IPS-11a (cell line): Measurements from ENCODE around the gene RAPGEF1.
"Not testable (repeated sequence)": the region's sequence is repeated elsewhere in the genome, so short reads cannot be mapped to it uniquely, and the experiment has no call there.

Experiments
- H3K4me3 ChIP-seq: one replicate; pipeline ENCODE4 v1.5.1; 2013; ENCODE audit warnings: low read depth, low read length, control low read depth

Gene RAPGEF1

GRCh38 chr9:131691969-131692611 is 47.8 kb downstream of the RAPGEF1 start:
- no peak overlapping the region for H3K4me3 ChIP-seq

- H3K4me3 ChIP-seq: no peak overlapping the region
Measured at GRCh38 chr9:131690941-131691573, 48.8 kb downstream of the RAPGEF1 start.

- H3K4me3 ChIP-seq: no peak overlapping the region
Measured at GRCh38 chr9:131690462-131690861, 49.4 kb downstream of the RAPGEF1 start.

DNA sequence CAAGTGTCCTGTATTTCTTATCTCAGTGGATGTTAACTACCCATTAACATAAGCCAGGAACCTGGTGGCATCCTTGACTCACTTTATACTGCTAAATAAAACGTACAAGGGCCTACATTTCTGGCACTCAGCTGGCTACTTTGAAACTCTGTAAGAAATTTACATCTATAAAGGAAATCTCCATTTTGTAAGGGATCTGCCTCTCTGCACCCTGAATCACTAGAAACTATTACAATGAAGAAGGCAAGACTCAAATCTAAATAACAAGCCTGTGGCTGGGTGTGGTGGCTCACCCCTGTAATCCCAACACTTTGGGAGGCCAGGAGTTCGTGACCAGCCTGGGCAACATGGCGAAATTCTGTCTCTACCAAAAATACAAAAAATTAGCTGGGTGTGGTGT is 51.5 kb downstream of the RAPGEF1 start:
- H3K4me3 ChIP-seq: no peak overlapping the region

- H3K4me3 ChIP-seq: no peak overlapping the region
Measured at GRCh38 chr9:131685753-131686706, 53.8 kb downstream of the RAPGEF1 start.

GRCh38 chr9:131683094-131683493 is 56.8 kb downstream of the RAPGEF1 start:
- H3K4me3 ChIP-seq: not testable (repeated sequence)

GRCh38 chr9:131682261-131682660 is 57.6 kb downstream of the RAPGEF1 start:
- H3K4me3 ChIP-seq: no peak overlapping the region

- not testable (repeated sequence) for H3K4me3 ChIP-seq
Measured at GRCh38 chr9:131681826-131682225, 58.0 kb downstream of the RAPGEF1 start.

DNA sequence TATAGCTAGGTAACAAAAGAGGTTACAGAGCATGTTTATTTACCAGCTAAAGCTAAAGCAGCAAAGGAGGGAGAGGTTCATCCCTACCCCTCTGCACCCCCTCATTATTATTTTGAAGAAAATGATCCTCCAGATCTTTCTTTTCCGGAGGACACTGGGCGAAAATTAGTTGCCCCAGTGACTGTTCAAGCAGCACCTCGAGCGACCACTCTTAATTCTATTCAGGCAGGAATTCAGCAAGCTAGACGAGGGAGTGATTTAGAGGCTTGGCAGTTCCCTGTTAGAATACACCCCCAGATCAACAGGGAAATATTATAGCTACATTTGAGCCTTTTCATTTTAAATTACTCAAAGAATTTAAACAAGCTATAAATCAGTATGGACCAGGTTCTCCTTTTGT is 58.8 kb downstream of the RAPGEF1 start:
- H3K4me3 ChIP-seq: not testable (repeated sequence)

- H3K4me3 ChIP-seq: no peak overlapping the region
Measured at GRCh38 chr9:131679261-131680020, 60.4 kb downstream of the RAPGEF1 start.

DNA sequence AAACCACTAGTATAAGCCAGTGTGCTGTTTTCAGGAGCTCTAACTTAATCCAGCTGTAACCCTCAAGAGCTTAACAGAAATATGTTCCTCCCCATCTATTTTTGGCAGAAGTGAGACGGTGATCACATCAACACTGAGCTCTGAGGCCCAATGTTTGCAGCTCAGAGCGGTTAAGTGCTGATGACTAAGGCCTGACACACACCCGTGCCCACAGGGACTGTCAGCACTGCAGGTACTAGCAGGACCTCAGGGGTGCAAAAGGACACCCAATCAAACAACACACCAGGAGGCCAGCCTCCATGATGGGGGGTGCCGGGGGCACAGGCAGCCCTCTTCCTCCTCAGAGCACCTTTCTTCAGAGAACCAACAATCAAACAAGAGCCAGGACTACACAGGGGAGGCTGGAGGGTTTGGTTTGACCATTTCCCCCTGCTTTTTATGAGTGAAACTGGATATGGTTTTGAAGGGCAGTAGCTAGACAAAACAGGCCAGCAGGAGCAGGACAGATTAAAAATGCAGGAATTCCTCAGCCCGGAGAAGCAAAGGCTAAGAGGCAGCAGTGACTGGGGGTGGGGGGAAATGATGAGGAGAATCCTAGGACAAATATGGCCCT is 61.3 kb downstream of the RAPGEF1 start:
- H3K4me3 ChIP-seq: no peak overlapping the region

- H3K4me3 ChIP-seq: no peak overlapping the region
Measured at GRCh38 chr9:131677444-131678180, 62.3 kb downstream of the RAPGEF1 start.

DNA sequence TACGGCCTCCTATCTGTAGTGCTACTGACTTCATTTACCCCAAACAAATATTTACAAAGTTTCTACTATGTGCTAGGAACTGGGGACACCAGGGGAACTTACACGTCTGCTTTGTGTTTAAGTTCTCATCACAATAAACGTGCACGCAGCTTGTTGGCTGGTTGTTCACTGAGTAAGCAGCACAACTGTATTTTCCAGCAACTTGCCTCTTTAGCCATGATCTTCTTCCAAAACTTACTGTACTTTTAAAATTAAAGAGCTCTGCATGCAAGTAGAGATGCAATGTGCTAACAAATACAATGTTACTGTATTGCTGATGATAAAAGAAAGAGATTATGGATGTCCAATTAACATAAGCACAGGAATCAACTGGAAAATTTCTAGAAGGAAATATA is 62.8 kb downstream of the RAPGEF1 start:
- H3K4me3 ChIP-seq: no peak overlapping the region

DNA sequence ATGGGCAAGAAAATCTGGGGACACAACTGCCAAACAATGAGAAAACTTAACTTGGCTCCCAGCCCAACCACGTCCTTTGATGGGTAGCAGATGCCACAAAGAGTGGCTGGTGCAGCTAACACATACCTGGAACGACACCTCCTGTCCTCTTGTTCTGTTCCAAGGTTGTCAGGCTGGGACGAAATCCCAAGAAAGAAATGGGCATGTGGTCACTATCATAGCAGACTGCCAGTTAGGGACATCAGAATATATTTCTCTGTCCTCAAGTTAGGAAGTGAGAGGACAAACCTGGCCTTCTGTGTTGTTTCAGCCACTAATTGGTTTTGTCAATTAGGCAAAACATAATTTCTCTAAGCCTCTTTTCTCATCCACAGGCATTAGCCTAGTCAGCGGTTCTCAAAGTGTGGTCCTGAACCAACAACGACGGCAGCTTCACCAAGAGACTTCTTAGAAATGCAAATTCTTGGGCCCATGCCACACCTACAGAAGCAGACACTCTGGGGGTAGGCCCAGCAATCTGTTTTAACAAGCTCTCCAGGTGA is 63.4 kb downstream of the RAPGEF1 start:
- H3K4me3 ChIP-seq: no peak overlapping the region

- H3K4me3 ChIP-seq: no peak overlapping the region
Measured at GRCh38 chr9:131675437-131676022, 64.3 kb downstream of the RAPGEF1 start.

DNA sequence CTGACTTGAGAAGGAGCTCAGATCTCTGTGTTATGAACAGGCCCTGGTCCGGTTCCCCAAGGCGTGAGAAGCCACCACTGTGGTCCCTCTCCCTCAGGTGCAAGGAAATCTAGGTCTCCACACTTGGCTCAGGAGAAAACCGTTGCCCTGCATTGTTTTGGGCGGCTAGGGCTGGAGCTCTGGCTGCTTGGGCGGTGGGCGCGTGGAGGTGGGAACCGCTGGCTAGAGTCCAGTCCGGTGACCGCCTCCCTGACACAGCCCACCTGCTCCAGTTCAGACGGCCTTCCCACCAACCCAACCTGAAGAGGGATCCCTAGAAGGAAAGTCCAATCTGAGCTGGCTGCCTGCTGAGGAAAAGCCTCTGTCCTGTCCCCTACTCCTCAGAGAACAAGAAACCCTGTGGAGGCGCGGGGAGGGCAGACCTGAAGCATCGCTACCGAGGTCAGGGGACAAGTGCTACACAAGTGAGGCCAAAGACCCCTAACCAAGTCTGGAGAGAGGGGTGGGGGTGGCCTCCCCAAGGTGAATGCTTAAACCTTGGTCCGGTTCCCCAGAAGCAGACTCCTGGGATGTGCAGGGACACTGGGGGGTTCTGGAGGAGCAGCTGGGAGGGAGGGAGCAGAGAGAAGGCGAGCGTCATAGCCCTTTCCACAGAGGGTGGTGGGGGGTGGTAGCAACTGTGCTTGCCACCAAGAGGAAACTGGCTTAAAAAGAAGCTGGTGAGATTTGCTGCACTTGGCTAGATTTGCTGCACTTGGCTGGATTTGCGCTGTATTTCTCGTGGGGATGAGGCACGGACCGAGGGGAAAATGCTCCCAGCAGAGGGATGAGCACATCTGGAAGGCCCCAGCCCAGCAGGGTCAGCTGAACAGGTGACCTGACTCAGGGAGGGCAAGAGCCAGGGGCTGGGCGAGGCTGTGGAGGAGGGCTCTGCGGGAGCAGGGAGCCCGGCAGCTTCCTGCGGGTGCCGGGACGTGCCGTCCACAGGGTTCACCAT is 65.2 kb downstream of the RAPGEF1 start:
- no peak overlapping the region for H3K4me3 ChIP-seq

DNA sequence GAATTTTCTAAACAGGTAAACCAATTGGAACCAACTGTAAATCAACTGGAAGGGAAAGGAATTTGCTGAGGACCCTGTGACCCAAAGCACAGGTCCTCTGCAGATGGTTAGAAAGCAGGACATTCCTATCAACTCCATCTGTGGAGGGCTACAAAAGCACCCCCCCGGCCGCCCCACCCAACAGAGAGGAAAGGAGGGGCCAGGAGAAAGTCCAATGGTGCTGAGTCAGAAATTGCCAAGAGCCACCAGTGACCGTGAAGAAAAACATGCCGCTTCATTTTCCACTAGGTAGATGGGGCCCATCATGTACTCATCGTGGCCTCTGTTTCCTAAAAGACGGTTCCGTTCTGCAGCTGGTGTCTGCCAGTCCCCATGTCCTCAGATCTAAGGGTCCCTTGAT is 66.3 kb downstream of the RAPGEF1 start:
- no peak overlapping the region for H3K4me3 ChIP-seq

DNA sequence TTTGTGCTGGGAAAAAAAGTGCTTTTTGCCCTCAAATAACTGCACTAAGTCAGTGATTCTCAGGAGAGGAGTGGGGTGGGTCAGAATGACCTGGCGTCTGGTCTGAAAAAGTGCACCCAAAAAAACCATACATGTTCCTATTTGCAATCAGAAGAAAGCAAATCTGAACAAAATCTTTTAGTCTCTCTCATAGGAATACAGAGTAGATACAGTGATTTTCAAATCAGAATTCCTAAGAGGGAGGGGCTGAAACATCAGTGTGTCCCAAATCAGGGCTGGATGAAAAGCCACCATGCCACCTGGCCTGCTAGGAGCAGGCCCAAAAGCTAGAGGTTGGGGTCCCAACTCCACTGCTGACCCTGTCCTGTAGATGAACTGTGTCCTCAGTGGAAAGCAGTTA is 66.8 kb downstream of the RAPGEF1 start:
- no peak overlapping the region for H3K4me3 ChIP-seq
